SJSA1 (cell line): ENCODE results near the gene ALDH8A1. TPM values are rescaled to one million over a fixed set of nuclear protein-coding genes. Genes with fewer than 3 reads are reported as not detected.

Experiments
- DNase-seq, 2 experiments: peaks; one replicate each; pipeline ENCODE4 v3.0.0-alpha.2; 2015 to 2020; ENCODE audit warnings: low spot score in 2 of 2, low read depth in 1 of 2
- H3K27ac ChIP-seq: fragments of 250-450 bp; sonication (Bioruptor Pico); 2 replicates; pipeline ENCODE4 v1.5.1; 2020; ENCODE audit warnings: mild to moderate bottlenecking, moderate library complexity
- H3K27me3 ChIP-seq: fragments of 250-450 bp; sonication (Bioruptor Pico); replicated peaks from 2 replicates; pipeline ENCODE4 v1.5.1; 2020; ENCODE audit warnings: mild to moderate bottlenecking, moderate library complexity
- H3K36me3 ChIP-seq: fragments of 250-450 bp; sonication (Bioruptor Pico); 2 replicates; pipeline ENCODE4 v1.5.1; 2020; ENCODE audit warnings: mild to moderate bottlenecking
- H3K4me1 ChIP-seq: fragments of 250-450 bp; sonication (Bioruptor Pico); replicated peaks from 2 replicates; pipeline ENCODE4 v1.6.1; 2021; ENCODE audit warnings: mild to moderate bottlenecking
- H3K4me3 ChIP-seq: fragments of 250-450 bp; sonication (Bioruptor Pico); 2 replicates; pipeline ENCODE4 v1.5.1; 2020; ENCODE audit warnings: mild to moderate bottlenecking
- H3K9me3 ChIP-seq: fragments of 250-450 bp; sonication (Bioruptor Pico); replicated peaks from 2 replicates; pipeline ENCODE4 v1.5.1; 2020; ENCODE audit warnings: mild to moderate bottlenecking
- total RNA-seq: library from RNA; depleted of rRNA; stranded (reverse); fragments of >200 nt; shearing (Covaris generic); gene quantifications from 2 replicates; pipeline ENCODE4 v1.2.3, GENCODE V29; 2014; rRNA removed

Gene ALDH8A1
- not detected in 2 replicates for total RNA-seq

GRCh38 chr6:134949927-134950326, at the start of gene ALDH8A1:
Gene ALDH8A1, minus strand, starts transcription at chr6:134950101. Its CDS starts 48 bp downstream, at chr6:134950053.
- Histone ChIP-seq H3K27me3 (no peaks in the 10 kb centered on the region; the same call in 1 of the 2 replicates), H3K4me1 (no peaks in the 10 kb centered on the region), H3K4me3 (no peak within 1 kb of the TSS), H3K9me3 (no peaks in the 10 kb centered on the region), H3K27ac (no peak within 1 kb of the TSS), H3K36me3 (no peaks in the 10 kb centered on the region)
- no peak for DNase-seq

GRCh38 chr6:134999107-134999506, 49.2 kb upstream of the ALDH8A1 start:
- Histone ChIP-seq H3K36me3 (peaks cover 25% of the 10 kb centered on the region), H3K9me3 (no peaks in the 10 kb centered on the region), H3K27ac (no peak overlapping the region), H3K27me3 (0 out of 2 replicates have a peak, but pooled peaks cover 3% of the 10 kb centered on the region), H3K4me3 (no peak overlapping the region), H3K4me1 (no peaks in the 10 kb centered on the region)
- no peak for DNase-seq

GRCh38 chr6:134997133-134997995, 47.5 kb upstream of the ALDH8A1 start:
- no peaks in the 10 kb centered on the region for H3K4me1 ChIP-seq
- H3K27me3 ChIP-seq, result 0 out of 2 replicates have a peak, but pooled peaks cover 3% of the 10 kb centered on the region
- no peak for DNase-seq
- H3K36me3 ChIP-seq, result peaks cover 37% of the 10 kb centered on the region
- no peaks in the 10 kb centered on the region for H3K9me3 ChIP-seq
- no peak overlapping the region for H3K27ac ChIP-seq
- H3K4me3 ChIP-seq, result no peak overlapping the region

- Histone ChIP-seq H3K27me3 (no peaks in the 10 kb centered on the region), H3K4me3 (no peak overlapping the region), H3K27ac (no peak overlapping the region), H3K36me3 (peaks cover 44% of the 10 kb centered on the region), H3K9me3 (no peaks in the 10 kb centered on the region), H3K4me1 (no peaks in the 10 kb centered on the region)
- DNase-seq, result no peak
Observed at GRCh38 chr6:134995536-134995935, 45.6 kb upstream of the ALDH8A1 start.

- H3K4me3 ChIP-seq, result no peak overlapping the region
- no peak for DNase-seq
- no peak overlapping the region for H3K27ac ChIP-seq
- H3K4me1 ChIP-seq, result no peaks in the 10 kb centered on the region
- H3K36me3 ChIP-seq, result peaks cover 44% of the 10 kb centered on the region
- no peaks in the 10 kb centered on the region for H3K27me3 ChIP-seq
- no peaks in the 10 kb centered on the region for H3K9me3 ChIP-seq
Observed at GRCh38 chr6:134994431-134994830, 44.5 kb upstream of the ALDH8A1 start.

GRCh38 chr6:134992155-134992554, 42.3 kb upstream of the ALDH8A1 start:
- H3K9me3 ChIP-seq, result no peaks in the 10 kb centered on the region
- no peak overlapping the region for H3K27ac ChIP-seq
- DNase-seq, result no peak
- no peaks in the 10 kb centered on the region for H3K4me1 ChIP-seq
- peaks cover 49% of the 10 kb centered on the region for H3K36me3 ChIP-seq
- H3K4me3 ChIP-seq, result no peak overlapping the region
- no peaks in the 10 kb centered on the region for H3K27me3 ChIP-seq

- peaks cover 38% of the 10 kb centered on the region for H3K36me3 ChIP-seq
- no peaks in the 10 kb centered on the region for H3K9me3 ChIP-seq
- peaks cover 4% of the 10 kb centered on the region for H3K4me1 ChIP-seq
- DNase-seq, result no peak
- H3K27me3 ChIP-seq, result no peaks in the 10 kb centered on the region
- no peak overlapping the region for H3K4me3 ChIP-seq
- no peak overlapping the region for H3K27ac ChIP-seq
Observed at GRCh38 chr6:134990262-134990661, 40.4 kb upstream of the ALDH8A1 start.

- peak in 1 of 2 experiments; percentile 70 for DNase-seq
- H3K27ac ChIP-seq, result peak overlapping the region; percentile 28; the same call in 1 of the 2 replicates
- peaks cover 11% of the 10 kb centered on the region for H3K4me1 ChIP-seq
- no peaks in the 10 kb centered on the region for H3K9me3 ChIP-seq
- no peak overlapping the region for H3K4me3 ChIP-seq
- H3K27me3 ChIP-seq, result no peaks in the 10 kb centered on the region
- peaks cover 30% of the 10 kb centered on the region for H3K36me3 ChIP-seq
Observed at GRCh38 chr6:134984821-134985220, 34.9 kb upstream of the ALDH8A1 start.

GRCh38 chr6:134983823-134984222, 33.9 kb upstream of the ALDH8A1 start:
- H3K4me1 ChIP-seq, result peaks cover 11% of the 10 kb centered on the region
- H3K27me3 ChIP-seq, result no peaks in the 10 kb centered on the region
- DNase-seq, result no peak
- no peak overlapping the region for H3K4me3 ChIP-seq
- H3K27ac ChIP-seq, result no peak overlapping the region
- no peaks in the 10 kb centered on the region for H3K9me3 ChIP-seq
- peaks cover 29% of the 10 kb centered on the region for H3K36me3 ChIP-seq

GRCh38 chr6:134982161-134982560, 32.3 kb upstream of the ALDH8A1 start:
- Histone ChIP-seq H3K4me3 (no peak overlapping the region), H3K9me3 (no peaks in the 10 kb centered on the region), H3K27ac (no peak overlapping the region), H3K4me1 (peaks cover 11% of the 10 kb centered on the region), H3K27me3 (no peaks in the 10 kb centered on the region), H3K36me3 (peaks cover 34% of the 10 kb centered on the region)
- no peak for DNase-seq

GRCh38 chr6:134980846-134981245, 30.9 kb upstream of the ALDH8A1 start:
- no peak overlapping the region for H3K27ac ChIP-seq
- peaks cover 47% of the 10 kb centered on the region for H3K36me3 ChIP-seq
- no peak for DNase-seq
- peaks cover 11% of the 10 kb centered on the region for H3K4me1 ChIP-seq
- no peaks in the 10 kb centered on the region for H3K9me3 ChIP-seq
- no peak overlapping the region for H3K4me3 ChIP-seq
- H3K27me3 ChIP-seq, result no peaks in the 10 kb centered on the region

- H3K4me3 ChIP-seq, result no peak overlapping the region
- H3K36me3 ChIP-seq, result peaks cover 57% of the 10 kb centered on the region
- no peak overlapping the region for H3K27ac ChIP-seq
- no peak for DNase-seq
- H3K9me3 ChIP-seq, result no peaks in the 10 kb centered on the region
- no peaks in the 10 kb centered on the region for H3K4me1 ChIP-seq
- H3K27me3 ChIP-seq, result no peaks in the 10 kb centered on the region
Observed at GRCh38 chr6:134979142-134979541, 29.2 kb upstream of the ALDH8A1 start.

GRCh38 chr6:134974370-134974769, 24.5 kb upstream of the ALDH8A1 start:
- H3K9me3 ChIP-seq, result no peaks in the 10 kb centered on the region
- H3K27me3 ChIP-seq, result no peaks in the 10 kb centered on the region
- no peak for DNase-seq
- no peak overlapping the region for H3K4me3 ChIP-seq
- no peaks in the 10 kb centered on the region for H3K4me1 ChIP-seq
- H3K36me3 ChIP-seq, result peaks cover 56% of the 10 kb centered on the region
- no peak overlapping the region for H3K27ac ChIP-seq

GRCh38 chr6:134967711-134968110, 17.8 kb upstream of the ALDH8A1 start:
- H3K4me1 ChIP-seq, result no peaks in the 10 kb centered on the region
- H3K36me3 ChIP-seq, result peaks cover 40% of the 10 kb centered on the region
- H3K4me3 ChIP-seq, result no peak overlapping the region
- no peaks in the 10 kb centered on the region for H3K27me3 ChIP-seq
- no peak overlapping the region for H3K27ac ChIP-seq
- H3K9me3 ChIP-seq, result no peaks in the 10 kb centered on the region
- no peak for DNase-seq
